KMS-11 (cell line): ENCODE results near the gene KRTAP10-6.

Experiments
- H2AFZ ChIP-seq: fragments of 200-600 bp; sonication (generic); 2 replicates; pipeline ENCODE4 v1.6.1; 2016; ENCODE audit warnings: antibody characterized with exemption, mixed run types, low read depth
- H3K27ac ChIP-seq: fragments of 200-600 bp; sonication (generic); 2 replicates; pipeline ENCODE4 v1.6.1; 2016; ENCODE audit warnings: mild to moderate bottlenecking, mixed run types
- H3K27me3 ChIP-seq: fragments of 200-600 bp; sonication (generic); 2 replicates; pipeline ENCODE4 v1.6.1; 2017; ENCODE audit warnings: mild to moderate bottlenecking, low read depth, mixed run types, moderate library complexity; ENCODE audit not compliant: insufficient read depth
- H3K36me3 ChIP-seq: fragments of 200-600 bp; sonication (generic); 2 replicates; pipeline ENCODE4 v1.6.1; 2017; ENCODE audit warnings: mild to moderate bottlenecking, mixed run types; ENCODE audit not compliant: insufficient read depth
- H3K4me1 ChIP-seq: fragments of 200-600 bp; sonication (generic); 2 replicates; pipeline ENCODE4 v1.6.1; 2016; ENCODE audit warnings: mild to moderate bottlenecking, low read depth, mixed run types; ENCODE audit not compliant: poor library complexity, severe bottlenecking
- H3K4me2 ChIP-seq: fragments of 200-600 bp; sonication (generic); 2 replicates; pipeline ENCODE4 v1.7.0; 2016; ENCODE audit warnings: mild to moderate bottlenecking, mixed run types
- H3K4me3 ChIP-seq: fragments of 200-600 bp; sonication (generic); IDR thresholded peaks from 2 replicates; pipeline ENCODE4 v1.6.1; 2017; ENCODE audit warnings: low read depth, low read length, mixed read lengths; ENCODE audit not compliant: insufficient read depth
- H3K79me2 ChIP-seq: fragments of 200-600 bp; sonication (generic); 2 replicates; pipeline ENCODE4 v1.6.1; 2016; ENCODE audit warnings: low read depth, mixed run types; ENCODE audit not compliant: insufficient read depth
- H3K9ac ChIP-seq: fragments of 200-600 bp; sonication (generic); 2 replicates; pipeline ENCODE4 v1.6.1; 2016; ENCODE audit warnings: mild to moderate bottlenecking, mixed run types
- H4K20me1 ChIP-seq: fragments of 200-600 bp; sonication (generic); 2 replicates; pipeline ENCODE4 v1.6.1; 2016; ENCODE audit warnings: mild to moderate bottlenecking, mixed run types; ENCODE audit not compliant: insufficient read depth
- TF ChIP-seq, protein P1 (sequence below): fragments of 200-600 bp; sonication (generic); conservative IDR thresholded peaks from 2 replicates; pipeline ENCODE4 v1.6.1; 2017; ENCODE audit warnings: low read depth, mild to moderate bottlenecking, antibody characterized with exemption, low read length, moderate library complexity, mixed read lengths

The KRTAP10-6 gene

DNA sequence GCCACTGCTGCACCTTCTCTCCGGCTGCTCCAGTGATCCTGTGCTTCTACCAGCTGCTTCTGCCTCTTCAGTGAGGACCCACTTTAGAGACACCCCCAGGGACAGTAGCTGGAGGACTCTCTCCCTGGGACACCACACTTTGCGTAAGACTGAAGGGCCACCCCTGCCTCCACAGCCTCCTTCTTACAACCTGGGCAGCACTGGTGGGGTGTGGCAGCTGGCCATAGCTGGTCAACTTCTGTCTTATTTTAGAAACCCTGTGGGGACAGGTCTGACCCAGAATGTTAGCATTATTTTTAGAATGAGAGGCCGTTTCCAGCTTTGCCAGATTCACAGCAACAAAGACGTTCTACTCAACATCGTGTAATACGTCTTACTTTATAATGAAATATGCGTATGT lies 33.5 kb upstream of the KRTAP10-6 start:
- Histone ChIP-seq H3K9ac (no peak overlapping the region), H3K4me3 (no peak overlapping the region), H2AFZ (no peak overlapping the region), H3K27ac (no peak overlapping the region), H3K4me2 (no peak overlapping the region), H3K36me3 (no peaks in the 10 kb centered on the region), H3K79me2 (no peaks in the 10 kb centered on the region), H3K27me3 (peaks cover 18% of the 10 kb centered on the region), H4K20me1 (no peaks in the 10 kb centered on the region), H3K4me1 (no peaks in the 10 kb centered on the region)
- TF ChIP-seq, protein P1, sequence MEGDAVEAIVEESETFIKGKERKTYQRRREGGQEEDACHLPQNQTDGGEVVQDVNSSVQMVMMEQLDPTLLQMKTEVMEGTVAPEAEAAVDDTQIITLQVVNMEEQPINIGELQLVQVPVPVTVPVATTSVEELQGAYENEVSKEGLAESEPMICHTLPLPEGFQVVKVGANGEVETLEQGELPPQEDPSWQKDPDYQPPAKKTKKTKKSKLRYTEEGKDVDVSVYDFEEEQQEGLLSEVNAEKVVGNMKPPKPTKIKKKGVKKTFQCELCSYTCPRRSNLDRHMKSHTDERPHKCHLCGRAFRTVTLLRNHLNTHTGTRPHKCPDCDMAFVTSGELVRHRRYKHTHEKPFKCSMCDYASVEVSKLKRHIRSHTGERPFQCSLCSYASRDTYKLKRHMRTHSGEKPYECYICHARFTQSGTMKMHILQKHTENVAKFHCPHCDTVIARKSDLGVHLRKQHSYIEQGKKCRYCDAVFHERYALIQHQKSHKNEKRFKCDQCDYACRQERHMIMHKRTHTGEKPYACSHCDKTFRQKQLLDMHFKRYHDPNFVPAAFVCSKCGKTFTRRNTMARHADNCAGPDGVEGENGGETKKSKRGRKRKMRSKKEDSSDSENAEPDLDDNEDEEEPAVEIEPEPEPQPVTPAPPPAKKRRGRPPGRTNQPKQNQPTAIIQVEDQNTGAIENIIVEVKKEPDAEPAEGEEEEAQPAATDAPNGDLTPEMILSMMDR, result no peak

DNA sequence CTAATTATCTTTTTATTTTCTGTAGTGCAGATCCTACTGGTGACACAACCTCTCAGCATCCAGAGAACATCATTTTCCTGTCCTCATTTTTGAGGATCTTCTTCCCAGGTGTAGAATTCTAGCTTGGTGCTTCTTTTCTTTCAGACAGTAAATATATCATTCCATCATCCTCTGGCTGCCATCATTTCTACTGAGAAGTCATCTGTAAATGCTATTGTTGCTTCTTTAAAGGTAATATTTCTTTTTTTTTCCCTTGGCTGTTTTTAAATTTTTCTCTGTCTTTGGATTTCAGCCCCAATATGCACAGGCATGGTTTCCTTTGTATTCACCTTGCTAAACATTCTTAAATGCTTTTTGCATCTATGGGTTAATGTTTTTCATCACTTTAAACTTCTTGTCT lies 31.3 kb upstream of the KRTAP10-6 start:
- no peak overlapping the region for H3K27ac ChIP-seq
- TF ChIP-seq, protein P1, result no peak
- no peaks in the 10 kb centered on the region for H3K4me1 ChIP-seq
- no peaks in the 10 kb centered on the region for H4K20me1 ChIP-seq
- H3K4me3 ChIP-seq, result no peak overlapping the region
- H3K27me3 ChIP-seq, result peaks cover 24% of the 10 kb centered on the region
- no peaks in the 10 kb centered on the region for H3K79me2 ChIP-seq
- no peaks in the 10 kb centered on the region for H3K36me3 ChIP-seq
- H3K9ac ChIP-seq, result no peak overlapping the region
- H2AFZ ChIP-seq, result no peak overlapping the region
- H3K4me2 ChIP-seq, result no peak overlapping the region

DNA sequence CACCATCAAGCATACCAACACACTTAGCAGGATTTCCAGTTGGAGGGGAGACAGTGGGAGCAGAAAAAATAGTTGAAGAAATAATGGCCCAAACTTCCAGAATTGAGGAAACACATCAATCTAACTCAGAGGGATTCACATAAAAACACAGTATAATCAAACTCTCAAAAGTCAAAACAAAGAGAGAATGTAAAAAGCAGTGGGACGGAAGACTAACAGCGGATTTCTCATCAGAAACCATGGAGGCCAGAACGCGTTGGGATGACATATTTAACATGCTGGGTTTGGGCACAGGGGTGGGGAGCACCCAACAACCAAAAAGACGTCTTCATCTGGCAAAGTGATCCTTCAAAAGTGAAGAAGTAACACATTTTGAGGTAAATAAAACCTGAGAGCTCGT lies 27.6 kb upstream of the KRTAP10-6 start:
- Histone ChIP-seq H3K36me3 (no peaks in the 10 kb centered on the region), H3K4me1 (no peaks in the 10 kb centered on the region), H3K27ac (no peak overlapping the region), H3K9ac (no peak overlapping the region), H3K79me2 (no peaks in the 10 kb centered on the region), H3K4me2 (no peak overlapping the region), H4K20me1 (no peaks in the 10 kb centered on the region), H2AFZ (no peak overlapping the region), H3K4me3 (no peak overlapping the region), H3K27me3 (peaks cover 33% of the 10 kb centered on the region)
- TF ChIP-seq, protein P1, result no peak

DNA sequence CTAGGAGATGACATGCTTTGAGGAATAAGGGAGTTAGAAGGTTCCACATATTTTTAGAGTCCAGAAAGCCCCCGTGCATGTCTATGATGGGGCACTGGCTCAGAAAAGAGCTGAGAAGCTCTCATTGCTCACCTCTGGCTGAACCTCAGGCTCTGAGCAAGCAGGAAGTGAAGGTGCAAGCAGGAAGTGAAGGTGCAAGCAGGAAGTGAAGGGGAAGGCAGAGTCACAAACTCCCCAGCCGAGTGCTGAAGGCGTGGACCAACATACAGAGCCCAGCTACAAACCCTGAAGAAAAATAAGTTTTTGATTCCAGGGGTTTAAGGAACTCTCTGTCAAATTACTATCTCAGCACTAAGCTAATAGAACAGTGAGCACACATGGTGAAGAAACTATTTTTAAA lies 26.6 kb upstream of the KRTAP10-6 start:
- Histone ChIP-seq H2AFZ (no peak overlapping the region), H3K9ac (no peak overlapping the region), H3K36me3 (no peaks in the 10 kb centered on the region), H3K79me2 (no peaks in the 10 kb centered on the region), H3K4me3 (no peak overlapping the region), H3K27ac (no peak overlapping the region), H4K20me1 (no peaks in the 10 kb centered on the region), H3K27me3 (peaks cover 36% of the 10 kb centered on the region), H3K4me2 (no peak overlapping the region), H3K4me1 (no peaks in the 10 kb centered on the region)
- TF ChIP-seq, protein P1, result no peak
